Glomerular visceral epithelial cell (primary cell): Measurements from ENCODE around the gene CTNNA2.

Experiments
- DNase-seq: peaks from one replicate; pipeline ENCODE4 v3.0.0-alpha.2; 2016; ENCODE audit errors: extremely low spot score

Gene CTNNA2

GRCh38 chr2:79612999-79613398 lies 100.1 kb downstream of the CTNNA2 start:
- no peak for DNase-seq

- no peak for DNase-seq
These were observed 106.6 kb downstream of the CTNNA2 start for GRCh38 chr2:79619442-79619841.

- DNase-seq: peak; percentile 28
These were observed 107.1 kb downstream of the CTNNA2 start for GRCh38 chr2:79619976-79620375.

GRCh38 chr2:79620679-79621078 lies 107.8 kb downstream of the CTNNA2 start:
- DNase-seq: peak; percentile 28

- no peak for DNase-seq
These were observed 108.4 kb downstream of the CTNNA2 start for GRCh38 chr2:79621252-79621651.

GRCh38 chr2:79621755-79622154 lies 108.9 kb downstream of the CTNNA2 start:
- no peak for DNase-seq

GRCh38 chr2:79622508-79622907 lies 109.7 kb downstream of the CTNNA2 start:
- peak; percentile 37 for DNase-seq

GRCh38 chr2:79627237-79627636 lies 114.4 kb downstream of the CTNNA2 start:
- DNase-seq: no peak

- peak; percentile 52 for DNase-seq
These were observed 117.2 kb downstream of the CTNNA2 start for GRCh38 chr2:79630060-79630459.

GRCh38 chr2:79630972-79631557 lies 118.2 kb downstream of the CTNNA2 start:
- no peak for DNase-seq

- DNase-seq: no peak
These were observed 125.6 kb downstream of the CTNNA2 start for GRCh38 chr2:79638410-79638809.

GRCh38 chr2:79638954-79639353 lies 126.1 kb downstream of the CTNNA2 start:
- no peak for DNase-seq

- DNase-seq: no peak
These were observed 127.2 kb downstream of the CTNNA2 start for GRCh38 chr2:79640001-79640400.

- no peak for DNase-seq
These were observed 136.7 kb downstream of the CTNNA2 start for GRCh38 chr2:79649531-79649930.

GRCh38 chr2:79660557-79660956 lies 147.7 kb downstream of the CTNNA2 start:
- no peak for DNase-seq

GRCh38 chr2:79665091-79665490 lies 152.2 kb downstream of the CTNNA2 start:
- DNase-seq: no peak

- DNase-seq: no peak
These were observed 153.6 kb downstream of the CTNNA2 start for GRCh38 chr2:79666430-79666829.

- no peak for DNase-seq
These were observed 156.9 kb downstream of the CTNNA2 start for GRCh38 chr2:79669714-79670113.

- DNase-seq: no peak
These were observed 157.3 kb downstream of the CTNNA2 start for GRCh38 chr2:79670198-79670597.

GRCh38 chr2:79686884-79687283 lies 174.0 kb downstream of the CTNNA2 start:
- no peak for DNase-seq

GRCh38 chr2:79695248-79695647 lies 182.4 kb downstream of the CTNNA2 start:
- no peak for DNase-seq

GRCh38 chr2:79697200-79697599 lies 184.3 kb downstream of the CTNNA2 start:
- no peak for DNase-seq

- DNase-seq: no peak
These were observed 187.8 kb downstream of the CTNNA2 start for GRCh38 chr2:79700651-79701050.

- DNase-seq: no peak
These were observed 190.1 kb downstream of the CTNNA2 start for GRCh38 chr2:79702905-79703304.
